Measurements from ENCODE around the gene ATP9A. TPM values are rescaled to one million over a fixed set of nuclear protein-coding genes. Genes with fewer than 3 reads are reported as not detected.

Gene ATP9A
- total and polyA plus RNA-seq, 2 donors (not counting 3 experiments of a cell fraction or from before 2014, with no cell fraction given) = 20.9 to 41.5 TPM

- ChIA-PET CTCF (interaction anchor here (0.6 to 5.7 kb wide), 3 partner anchors 17 to 205 kb away, joined by 3 to 32 read pairs (median 4); no protein-coding TSS in a partner anchor), POLR2A (no interaction called here)
- no peak for DNase-seq (ENCODE audit: low read depth, low spot score)
- H3K4me1 ChIP-seq (ENCODE audit: control insufficient read depth, extremely low read depth, insufficient read depth, low read length) = no peaks in the 10 kb centered on the region
- no peak overlapping the region for H3K9ac ChIP-seq (replicated peaks; ENCODE audit: extremely low read depth, insufficient read depth, low read length)
- H2AFZ ChIP-seq (ENCODE audit: low read depth, low read length) = no peak overlapping the region
- H3K9me1 ChIP-seq (replicated peaks; ENCODE audit: control insufficient read depth, extremely low read depth, insufficient read depth, low read length) = no peaks in the 10 kb centered on the region
- H3K36me3 ChIP-seq (ENCODE audit: control insufficient read depth in 2 of 2, extremely low read depth in 1 of 2, insufficient read depth in 2 of 2, low read length in 2 of 2) = no peaks in the 10 kb centered on the region
- H4K20me1 ChIP-seq (replicated peaks; ENCODE audit: control insufficient read depth, extremely low read depth, insufficient read depth, low read length) = no peaks in the 10 kb centered on the region
- H3K27ac ChIP-seq (ENCODE audit: insufficient read depth, low read depth, low read length) = no peak overlapping the region
- no peak for TF ChIP-seq EZH2 (IDR thresholded peaks at IDR 0.05; ENCODE audit: borderline replicate concordance, low read depth, low read length, severe bottlenecking)
- TF ChIP-seq, protein P1, sequence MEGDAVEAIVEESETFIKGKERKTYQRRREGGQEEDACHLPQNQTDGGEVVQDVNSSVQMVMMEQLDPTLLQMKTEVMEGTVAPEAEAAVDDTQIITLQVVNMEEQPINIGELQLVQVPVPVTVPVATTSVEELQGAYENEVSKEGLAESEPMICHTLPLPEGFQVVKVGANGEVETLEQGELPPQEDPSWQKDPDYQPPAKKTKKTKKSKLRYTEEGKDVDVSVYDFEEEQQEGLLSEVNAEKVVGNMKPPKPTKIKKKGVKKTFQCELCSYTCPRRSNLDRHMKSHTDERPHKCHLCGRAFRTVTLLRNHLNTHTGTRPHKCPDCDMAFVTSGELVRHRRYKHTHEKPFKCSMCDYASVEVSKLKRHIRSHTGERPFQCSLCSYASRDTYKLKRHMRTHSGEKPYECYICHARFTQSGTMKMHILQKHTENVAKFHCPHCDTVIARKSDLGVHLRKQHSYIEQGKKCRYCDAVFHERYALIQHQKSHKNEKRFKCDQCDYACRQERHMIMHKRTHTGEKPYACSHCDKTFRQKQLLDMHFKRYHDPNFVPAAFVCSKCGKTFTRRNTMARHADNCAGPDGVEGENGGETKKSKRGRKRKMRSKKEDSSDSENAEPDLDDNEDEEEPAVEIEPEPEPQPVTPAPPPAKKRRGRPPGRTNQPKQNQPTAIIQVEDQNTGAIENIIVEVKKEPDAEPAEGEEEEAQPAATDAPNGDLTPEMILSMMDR (IDR thresholded peaks at IDR 0.05; ENCODE audit: extremely low read depth in 1 of 2, insufficient read depth in 1 of 2, low read depth in 1 of 2, low read length in 2 of 2) = no peak
- TF ChIP-seq GATA2 (IDR thresholded peaks at IDR 0.05; ENCODE audit: insufficient read depth, insufficient read length, low read depth, low read length) = no peak
- no peak for TF ChIP-seq POLR2A (IDR thresholded peaks at IDR 0.05; ENCODE audit: low read depth, low read length)
- no peak overlapping the region for H3K4me2 ChIP-seq (ENCODE audit: insufficient read depth, low read length)
- H3K9me3 ChIP-seq (replicated peaks; ENCODE audit: control insufficient read depth, insufficient read depth, low read length) = no peaks in the 10 kb centered on the region
- intact Hi-C loops (cut with micrococcal nuclease) (no loop called here), dilution Hi-C loops (cut with MboI; ENCODE audit: extremely low pct_ligation_motif_present, low sequenced_read_pairs) (loop anchor here (25.0 kb wide), 1 partner anchor 165 kb away; no protein-coding TSS in a partner anchor)
- FAIRE-seq = no peak
- no peaks in the 10 kb centered on the region for H3K79me2 ChIP-seq (ENCODE audit: control insufficient read depth, insufficient read depth, low read length)
- BruUV-seq (replicated peaks) = no TSS peak
- peaks cover 0 to 5% of the 10 kb centered on the region in 2 experiments for H3K27me3 ChIP-seq (ENCODE audit: control insufficient read depth in 2 of 2, insufficient read depth in 2 of 2, low read length in 2 of 2)
- H3K4me3 ChIP-seq (replicated peaks in 1 of 3; ENCODE audit: insufficient read depth in 1 of 3, low read depth in 1 of 3, low read length in 3 of 3) = no peak overlapping the region
Measured at GRCh38 chr20:51577432-51578144, 190.6 kb downstream of the ATP9A start.

- TF ChIP-seq EZH2 (IDR thresholded peaks at IDR 0.05; ENCODE audit: borderline replicate concordance, low read depth, low read length, severe bottlenecking) (no peak), POLR2AphosphoS5 (IDR thresholded peaks at IDR 0.05; ENCODE audit: insufficient read depth, low read depth, low read length) (no peak), FOS (IDR thresholded peaks at IDR 0.05; ENCODE audit: borderline replicate concordance, insufficient read depth, low read length) (no peak), JUN (IDR thresholded peaks at IDR 0.05; ENCODE audit: borderline replicate concordance, insufficient read depth, insufficient read length, low read depth) (no peak), POLR2A (IDR thresholded peaks at IDR 0.05; ENCODE audit: low read depth, low read length) (no peak), MAX (IDR thresholded peaks at IDR 0.05; ENCODE audit: insufficient read depth, insufficient read length) (no peak), MYC (IDR thresholded peaks at IDR 0.05; ENCODE audit: low read depth, low read length) (no peak)
- TF ChIP-seq, protein P1 (IDR thresholded peaks at IDR 0.05; ENCODE audit: extremely low read depth in 1 of 2, insufficient read depth in 1 of 2, low read depth in 1 of 2, low read length in 2 of 2) = no peak
- Histone ChIP-seq H4K20me1 (replicated peaks; ENCODE audit: control insufficient read depth, extremely low read depth, insufficient read depth, low read length) (no peaks in the 10 kb centered on the region), H3K4me2 (ENCODE audit: insufficient read depth, low read length) (no peak overlapping the region), H3K9me3 (replicated peaks; ENCODE audit: control insufficient read depth, insufficient read depth, low read length) (no peaks in the 10 kb centered on the region), H3K9me1 (replicated peaks; ENCODE audit: control insufficient read depth, extremely low read depth, insufficient read depth, low read length) (no peaks in the 10 kb centered on the region), H3K27me3 (ENCODE audit: control insufficient read depth in 2 of 2, insufficient read depth in 2 of 2, low read length in 2 of 2) (peaks cover 0 to 4% of the 10 kb centered on the region in 2 experiments), H3K36me3 (ENCODE audit: control insufficient read depth in 2 of 2, extremely low read depth in 1 of 2, insufficient read depth in 2 of 2, low read length in 2 of 2) (no peaks in the 10 kb centered on the region), H3K79me2 (ENCODE audit: control insufficient read depth, insufficient read depth, low read length) (no peaks in the 10 kb centered on the region), H3K4me3 (replicated peaks in 1 of 3; ENCODE audit: insufficient read depth in 1 of 3, low read depth in 1 of 3, low read length in 3 of 3) (no peak overlapping the region), H3K4me1 (ENCODE audit: control insufficient read depth, extremely low read depth, insufficient read depth, low read length) (peaks cover 9% of the 10 kb centered on the region), H3K27ac (ENCODE audit: insufficient read depth, low read depth, low read length) (no peak overlapping the region), H2AFZ (ENCODE audit: low read depth, low read length) (no peak overlapping the region), H3K9ac (replicated peaks; ENCODE audit: extremely low read depth, insufficient read depth, low read length) (no peak overlapping the region)
- POLR2A ChIA-PET = no interaction called here
- CTCF ChIA-PET = interaction anchor here (0.6 to 5.7 kb wide), 4 partner anchors 11 to 137 kb away, joined by 3 to 32 read pairs (median 4); no protein-coding TSS in a partner anchor
- dilution Hi-C loops (cut with MboI; ENCODE audit: extremely low pct_ligation_motif_present, low sequenced_read_pairs) = loop anchor here (25.0 kb wide), 1 partner anchor 163 kb away; no protein-coding TSS in a partner anchor
- intact Hi-C loops (cut with micrococcal nuclease) = no loop called here
- no peak for FAIRE-seq
- no peak for DNase-seq (ENCODE audit: low read depth, low spot score)
- BruUV-seq (replicated peaks) = no TSS peak
Measured at GRCh38 chr20:51575486-51575885, 192.7 kb downstream of the ATP9A start.
